ENCODE results near the gene HUS1B. TPM values are rescaled to one million over a fixed set of nuclear protein-coding genes. Genes with fewer than 3 reads are reported as not detected.

Gene HUS1B
- total RNA-seq, 1 experiment from 2014 or later = 0.79 TPM

DNA sequence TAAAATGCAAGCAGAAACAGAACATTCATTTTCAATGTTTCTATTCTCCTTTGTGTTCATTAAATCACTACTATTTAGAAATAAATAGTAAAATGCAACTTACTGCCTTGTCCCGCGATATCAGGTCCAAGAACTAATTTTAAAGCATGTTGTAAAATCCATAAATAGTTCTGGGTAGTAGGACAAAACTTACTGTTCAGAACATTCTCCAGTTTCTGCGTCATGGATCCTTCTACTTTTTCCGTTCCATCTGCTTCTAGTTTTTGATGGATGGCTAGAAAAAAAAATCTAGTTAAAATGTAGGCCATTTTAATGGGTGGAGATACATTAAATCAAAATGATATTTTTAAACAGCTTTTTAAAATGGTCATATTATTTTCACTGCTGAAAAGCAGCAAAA lies 47.0 kb downstream of the HUS1B start:
- Histone ChIP-seq H3K4me3 (ENCODE audit: low read depth, low read length) (no peak overlapping the region), H3K27me3 (replicated peaks; ENCODE audit: control insufficient read depth, insufficient read depth, low read length) (no peaks in the 10 kb centered on the region), H3K36me3 (ENCODE audit: control insufficient read depth, insufficient read depth, low read length) (no peaks in the 10 kb centered on the region), H3K9me3 (no peaks in the 10 kb centered on the region), H3K4me1 (peaks cover 5% of the 10 kb centered on the region; the same call in 1 of the 2 replicates)
- Mint-ChIP-seq H3K9me3 (ENCODE audit: unreplicated experiment) (no peaks in the 10 kb centered on the region), H3K36me3 (ENCODE audit: insufficient read depth, unreplicated experiment) (peaks cover 20% of the 10 kb centered on the region), H3K4me3 (ENCODE audit: unreplicated experiment) (no peak overlapping the region), H3K4me1 (ENCODE audit: low read depth, unreplicated experiment) (peaks cover 11% of the 10 kb centered on the region), H3K27ac (ENCODE audit: unreplicated experiment) (no peak overlapping the region), H3K27me3 (ENCODE audit: insufficient read depth, unreplicated experiment) (no peaks in the 10 kb centered on the region)
- no peak for DNase-seq
- BruUV-seq (replicated peaks) = no TSS peak
- intact Hi-C loops (cut with micrococcal nuclease; ENCODE audit: unreplicated experiment) = no loop called here
- POLR2A ChIA-PET = no interaction called here
- TF ChIP-seq, protein P1, sequence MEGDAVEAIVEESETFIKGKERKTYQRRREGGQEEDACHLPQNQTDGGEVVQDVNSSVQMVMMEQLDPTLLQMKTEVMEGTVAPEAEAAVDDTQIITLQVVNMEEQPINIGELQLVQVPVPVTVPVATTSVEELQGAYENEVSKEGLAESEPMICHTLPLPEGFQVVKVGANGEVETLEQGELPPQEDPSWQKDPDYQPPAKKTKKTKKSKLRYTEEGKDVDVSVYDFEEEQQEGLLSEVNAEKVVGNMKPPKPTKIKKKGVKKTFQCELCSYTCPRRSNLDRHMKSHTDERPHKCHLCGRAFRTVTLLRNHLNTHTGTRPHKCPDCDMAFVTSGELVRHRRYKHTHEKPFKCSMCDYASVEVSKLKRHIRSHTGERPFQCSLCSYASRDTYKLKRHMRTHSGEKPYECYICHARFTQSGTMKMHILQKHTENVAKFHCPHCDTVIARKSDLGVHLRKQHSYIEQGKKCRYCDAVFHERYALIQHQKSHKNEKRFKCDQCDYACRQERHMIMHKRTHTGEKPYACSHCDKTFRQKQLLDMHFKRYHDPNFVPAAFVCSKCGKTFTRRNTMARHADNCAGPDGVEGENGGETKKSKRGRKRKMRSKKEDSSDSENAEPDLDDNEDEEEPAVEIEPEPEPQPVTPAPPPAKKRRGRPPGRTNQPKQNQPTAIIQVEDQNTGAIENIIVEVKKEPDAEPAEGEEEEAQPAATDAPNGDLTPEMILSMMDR (IDR thresholded peaks at IDR 0.05; ENCODE audit: insufficient read depth in 1 of 2, low read depth in 1 of 2, low read length in 1 of 2, severe bottlenecking in 1 of 2, unreplicated experiment in 1 of 2) = no peak
- CTCF ChIA-PET = no interaction called here

DNA sequence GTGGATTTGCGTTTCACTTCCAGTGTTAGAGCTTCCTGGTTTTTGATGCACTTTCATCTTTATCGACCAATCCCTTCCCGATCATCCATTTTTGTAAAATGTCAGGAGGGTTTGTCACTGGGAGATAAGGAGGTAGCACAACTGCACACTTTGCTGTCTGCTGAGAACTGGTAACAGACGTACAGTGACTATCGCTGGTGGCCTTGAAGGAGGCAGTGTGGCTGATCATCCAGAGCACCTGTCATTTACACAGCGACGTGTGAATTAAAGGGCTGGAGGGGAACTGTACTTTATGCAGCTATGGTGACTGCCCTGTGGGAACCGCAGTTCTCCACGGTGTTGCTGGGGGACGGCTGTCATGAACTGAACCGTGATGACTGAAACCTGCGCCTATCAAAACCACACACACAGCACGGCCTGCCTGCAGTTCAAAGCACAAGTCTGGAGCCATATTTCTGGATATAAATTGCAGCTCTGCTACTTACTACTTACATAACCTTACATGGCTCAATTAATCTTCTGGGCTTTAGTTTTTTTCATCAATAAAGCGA lies 50.0 kb downstream of the HUS1B start:
- peaks cover 20% of the 10 kb centered on the region for H3K36me3 Mint-ChIP-seq (ENCODE audit: insufficient read depth, unreplicated experiment)
- no peaks in the 10 kb centered on the region for H3K27me3 Mint-ChIP-seq (ENCODE audit: insufficient read depth, unreplicated experiment)
- no peaks in the 10 kb centered on the region for H3K9me3 ChIP-seq
- TF ChIP-seq, protein P1 (IDR thresholded peaks at IDR 0.05; ENCODE audit: insufficient read depth in 1 of 2, low read depth in 1 of 2, low read length in 1 of 2, severe bottlenecking in 1 of 2, unreplicated experiment in 1 of 2) = no peak
- H3K4me1 ChIP-seq = no peaks in the 10 kb centered on the region
- ChIA-PET POLR2A (no interaction called here), CTCF (no interaction called here)
- no peaks in the 10 kb centered on the region for H3K27me3 ChIP-seq (replicated peaks; ENCODE audit: control insufficient read depth, insufficient read depth, low read length)
- no TSS peak for BruUV-seq (replicated peaks)
- no peak overlapping the region for H3K4me3 Mint-ChIP-seq (ENCODE audit: unreplicated experiment)
- H3K9me3 Mint-ChIP-seq (ENCODE audit: unreplicated experiment) = no peaks in the 10 kb centered on the region
- no peak for DNase-seq
- no peaks in the 10 kb centered on the region for H3K4me1 Mint-ChIP-seq (ENCODE audit: low read depth, unreplicated experiment)
- H3K27ac Mint-ChIP-seq (ENCODE audit: unreplicated experiment) = no peak overlapping the region
- no peak overlapping the region for H3K4me3 ChIP-seq (ENCODE audit: low read depth, low read length)
- H3K36me3 ChIP-seq (ENCODE audit: control insufficient read depth, insufficient read depth, low read length) = no peaks in the 10 kb centered on the region
- intact Hi-C loops (cut with micrococcal nuclease; ENCODE audit: unreplicated experiment) = no loop called here

Other genes with a start within 250 kb of the HUS1B start
- 19.8 and 21.4 TPM in 2 replicates for gene EXOC2, start 36.0 kb upstream of the HUS1B start, total RNA-seq (2022)

Data from Caco-2 (cell line).